GM21825 (cell line): ENCODE results near the gene SLC8B1.

Experiments used
- ATAC-seq: cut with Tn5 transposase; IDR thresholded peaks from one replicate; pipeline ENCODE4 v1.9.1; 2021; ENCODE audit warnings: mild to moderate bottlenecking, moderate library complexity; ENCODE audit not compliant: unreplicated experiment

Gene SLC8B1

GRCh38 chr12:113334786-113335539 lies at the start of gene SLC8B1:
SLC8B1 (minus strand) TSS chr12:113335109; CDS start chr12:113332878, 2,231 bp downstream.
- ATAC-seq = peak; percentile 93

- ATAC-seq = no peak
These were observed 47.3 kb upstream of the SLC8B1 start for GRCh38 chr12:113382206-113382605.

- ATAC-seq = no peak
These were observed 46.3 kb upstream of the SLC8B1 start for GRCh38 chr12:113381220-113381619.

GRCh38 chr12:113378291-113378690 lies 43.4 kb upstream of the SLC8B1 start:
- ATAC-seq = no peak

- ATAC-seq = no peak
These were observed 40.0 kb upstream of the SLC8B1 start for GRCh38 chr12:113374823-113375428.

- no peak for ATAC-seq
These were observed 39.1 kb upstream of the SLC8B1 start for GRCh38 chr12:113373969-113374368.

GRCh38 chr12:113373440-113373839 lies 38.5 kb upstream of the SLC8B1 start:
- no peak for ATAC-seq

GRCh38 chr12:113372371-113372770 lies 37.5 kb upstream of the SLC8B1 start:
- no peak for ATAC-seq

GRCh38 chr12:113371808-113372207 lies 36.9 kb upstream of the SLC8B1 start:
- no peak for ATAC-seq

GRCh38 chr12:113370923-113371682 lies 36.2 kb upstream of the SLC8B1 start:
- ATAC-seq = no peak

- ATAC-seq = no peak
These were observed 34.6 kb upstream of the SLC8B1 start for GRCh38 chr12:113369391-113369985.

GRCh38 chr12:113368331-113368730 lies 33.4 kb upstream of the SLC8B1 start:
- no peak for ATAC-seq

GRCh38 chr12:113366827-113367226 lies 31.9 kb upstream of the SLC8B1 start:
- ATAC-seq = no peak

- no peak for ATAC-seq
These were observed 30.9 kb upstream of the SLC8B1 start for GRCh38 chr12:113365639-113366395.

GRCh38 chr12:113364698-113365097 lies 29.8 kb upstream of the SLC8B1 start:
- no peak for ATAC-seq

GRCh38 chr12:113361574-113362370 lies 26.9 kb upstream of the SLC8B1 start:
- no peak for ATAC-seq

- ATAC-seq = no peak
These were observed 25.2 kb upstream of the SLC8B1 start for GRCh38 chr12:113359939-113360748.

- ATAC-seq = no peak
These were observed 24.4 kb upstream of the SLC8B1 start for GRCh38 chr12:113359133-113359938.
